ENCODE data around the gene ECSIT.

ECSIT gene

DNA sequence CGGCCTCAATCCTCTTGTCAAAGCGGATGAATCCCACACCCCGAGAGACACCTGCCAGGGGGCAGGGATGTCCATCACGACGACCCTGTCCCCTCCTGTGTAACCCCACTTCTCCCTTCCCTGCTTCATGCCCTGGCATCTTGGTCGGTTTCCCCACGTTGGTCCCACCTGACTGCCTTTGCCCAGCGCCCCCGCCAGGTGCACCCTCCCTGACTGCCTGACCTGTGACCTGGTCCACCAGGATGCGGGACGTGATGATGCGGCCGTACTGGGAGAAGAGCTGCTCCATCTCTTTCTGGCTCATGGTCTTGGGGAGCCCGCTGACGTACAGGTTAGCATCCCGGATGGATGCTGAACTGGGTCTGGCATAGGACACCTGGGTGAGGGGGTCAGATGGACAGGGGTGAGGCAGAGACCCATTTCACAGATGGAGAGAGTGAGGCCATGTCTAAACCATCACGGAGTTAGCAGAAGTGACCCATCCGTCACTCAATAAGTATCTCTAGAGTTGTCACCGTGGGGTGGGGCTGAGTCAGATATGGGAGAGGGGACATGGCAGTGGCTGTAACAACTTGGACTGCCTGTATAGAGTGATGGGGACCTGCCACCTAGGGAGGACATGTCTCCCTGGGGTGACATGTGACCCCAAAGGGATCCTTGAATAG is 70.6 kb downstream of the ECSIT start:
- FAIRE-seq: no peak
- no peak for TF ChIP-seq CTCF (IDR thresholded peaks at IDR 0.05; ENCODE audit: insufficient read depth, missing control alignments)
- DNase-seq (ENCODE audit: insufficient read length, low spot score): no peak

GRCh38 chr19:11457831-11458230 is 71.1 kb downstream of the ECSIT start:
- no peak for DNase-seq (ENCODE audit: insufficient read length, low spot score)
- TF ChIP-seq CTCF (IDR thresholded peaks at IDR 0.05; ENCODE audit: insufficient read depth, missing control alignments): no peak
- FAIRE-seq: no peak

DNA sequence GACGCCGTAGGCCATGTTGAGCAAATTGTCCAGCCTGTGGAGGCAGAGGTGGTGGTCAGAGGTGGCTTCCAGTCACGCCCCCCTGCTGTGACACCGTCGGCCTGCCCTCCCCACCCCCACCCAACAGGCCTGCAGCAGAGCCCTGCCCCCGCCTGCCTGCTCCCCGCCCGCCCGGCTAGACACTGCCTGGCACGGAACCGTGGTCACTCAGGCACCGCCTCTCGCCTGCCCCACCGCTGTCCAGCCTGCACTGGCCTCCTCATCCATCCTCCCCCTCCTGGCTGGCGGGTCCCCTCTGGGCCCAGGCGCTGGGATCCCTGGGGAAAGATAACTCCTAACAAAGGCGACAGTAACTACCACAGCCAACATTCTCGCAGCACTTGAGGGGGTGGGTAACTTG is 71.8 kb downstream of the ECSIT start:
- FAIRE-seq (no peak), DNase-seq (ENCODE audit: insufficient read length, low spot score) (no peak)
- TF ChIP-seq CTCF (IDR thresholded peaks at IDR 0.05; ENCODE audit: insufficient read depth, missing control alignments): no peak

- TF ChIP-seq CTCF (IDR thresholded peaks at IDR 0.05; ENCODE audit: insufficient read depth, missing control alignments): no peak
- no peak for FAIRE-seq
- DNase-seq (ENCODE audit: insufficient read length, low spot score): no peak
Observed at GRCh38 chr19:11456659-11457058, 72.3 kb downstream of the ECSIT start.
